ENCODE results near the gene CD300A. TPM values are rescaled to one million over a fixed set of nuclear protein-coding genes. Genes with fewer than 3 reads are reported as not detected.

The CD300A gene
- total RNA-seq = 10 to 100 TPM in 2 of 5 experiments, 1 to 10 TPM in 3; 5.0 to 52.4 (median 6.8) TPM
- polyA plus RNA-seq = 1 to 10 TPM; 5.8 to 9.5 TPM
- total RNA-seq = 12.0 reads per million, percentile 39 among the genes with 10 or more reads in this experiment

DNA sequence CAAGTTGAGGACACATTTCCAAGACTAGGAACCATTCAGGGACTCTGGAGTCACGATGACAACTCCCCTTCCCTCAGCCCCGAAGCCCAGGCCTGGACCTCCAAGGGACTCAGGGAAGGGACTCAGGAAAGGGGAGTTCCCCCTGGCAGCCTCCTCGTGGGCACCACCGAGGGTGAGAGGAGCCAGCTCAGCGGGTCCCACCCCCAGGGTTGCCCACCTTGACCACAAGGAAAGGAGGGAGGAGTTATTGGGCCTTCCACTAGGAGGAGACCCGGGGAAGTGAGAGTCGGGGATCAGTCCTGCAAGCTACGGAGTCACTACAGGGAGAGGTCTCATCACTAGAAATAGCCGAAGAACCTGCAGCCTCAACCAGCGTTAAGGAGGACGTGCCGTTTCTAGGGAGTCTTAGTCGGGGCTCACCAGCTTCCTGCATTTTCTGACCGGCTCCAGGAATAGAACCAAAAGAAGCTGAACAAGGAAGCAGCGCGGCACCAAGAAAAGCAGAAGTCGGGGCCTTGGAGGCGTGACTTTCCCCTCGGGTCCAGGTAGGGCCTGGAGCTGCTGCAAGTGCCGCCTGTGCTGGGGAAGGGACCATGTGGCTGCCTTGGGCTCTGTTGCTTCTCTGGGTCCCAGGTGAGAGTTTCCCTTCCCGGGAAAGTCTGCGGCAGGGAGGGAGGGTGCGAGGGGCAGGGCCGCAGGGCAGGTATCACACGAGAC lies at the start of gene CD300A:
Gene CD300A (plus strand): TSS at position 524 of the 717 bp plus-strand sequence. CDS start 70 bp downstream, at position 594.
- H3K27me3 Mint-ChIP-seq = peaks cover 0 to 5% (median 0%) of the 10 kb centered on the region in 5 donors
- peaks cover 6 to 45% (median 27%) of the 10 kb centered on the region in 7 donors for H3K4me1 Mint-ChIP-seq
- H3K36me3 ChIP-seq (ENCODE audit: control insufficient read depth in 2 of 3, insufficient read depth in 3 of 3, low read length in 3 of 3) = no peaks in the 10 kb centered on the region
- CTCF ChIA-PET = no interaction called here
- H3K4me3 Mint-ChIP-seq = peak within 1 kb of the TSS in 2 of 10 donors; percentile 77 to 81
- intact Hi-C loops (cut with micrococcal nuclease) = loop anchor here in 1 of 2 donors (1.0 kb wide), 1 partner anchor 12 kb away; no protein-coding TSS in a partner anchor
- H3K4me3 ChIP-seq (ENCODE audit: low read length) = peak within 1 kb of the TSS; percentile 66
- peak; percentile 12 for ATAC-seq
- peak within 1 kb of the TSS in 6 of 9 donors; percentile 55 to 90 (median 75) for H3K27ac Mint-ChIP-seq
- peak in 2 of 9 donors; percentile 13 to 38 for DNase-seq
- H3K9me3 ChIP-seq (ENCODE audit: control insufficient read depth in 2 of 3, low read length in 3 of 3) = no peaks in the 10 kb centered on the region
- H3K27ac ChIP-seq (ENCODE audit: low read depth, low read length) = peak within 1 kb of the TSS; percentile 54
- H3K4me1 ChIP-seq (ENCODE audit: control insufficient read depth in 2 of 2, insufficient read depth in 2 of 2, low read length in 2 of 2) = peaks cover 48 to 67% of the 10 kb centered on the region in 2 donors
- POLR2A ChIA-PET = interaction anchor here (1.0 to 1.4 kb wide), 2 partner anchors 9 to 10 kb away, joined by 3 to 4 read pairs; no protein-coding TSS in a partner anchor
- H3K27me3 ChIP-seq (ENCODE audit: control insufficient read depth in 2 of 2, insufficient read depth in 2 of 2, low read length in 2 of 2) = no peaks in the 10 kb centered on the region
- peaks cover 0 to 20% (median 0%) of the 10 kb centered on the region in 5 donors for H3K36me3 Mint-ChIP-seq
- H3K9me3 Mint-ChIP-seq = no peaks in the 10 kb centered on the region

DNA sequence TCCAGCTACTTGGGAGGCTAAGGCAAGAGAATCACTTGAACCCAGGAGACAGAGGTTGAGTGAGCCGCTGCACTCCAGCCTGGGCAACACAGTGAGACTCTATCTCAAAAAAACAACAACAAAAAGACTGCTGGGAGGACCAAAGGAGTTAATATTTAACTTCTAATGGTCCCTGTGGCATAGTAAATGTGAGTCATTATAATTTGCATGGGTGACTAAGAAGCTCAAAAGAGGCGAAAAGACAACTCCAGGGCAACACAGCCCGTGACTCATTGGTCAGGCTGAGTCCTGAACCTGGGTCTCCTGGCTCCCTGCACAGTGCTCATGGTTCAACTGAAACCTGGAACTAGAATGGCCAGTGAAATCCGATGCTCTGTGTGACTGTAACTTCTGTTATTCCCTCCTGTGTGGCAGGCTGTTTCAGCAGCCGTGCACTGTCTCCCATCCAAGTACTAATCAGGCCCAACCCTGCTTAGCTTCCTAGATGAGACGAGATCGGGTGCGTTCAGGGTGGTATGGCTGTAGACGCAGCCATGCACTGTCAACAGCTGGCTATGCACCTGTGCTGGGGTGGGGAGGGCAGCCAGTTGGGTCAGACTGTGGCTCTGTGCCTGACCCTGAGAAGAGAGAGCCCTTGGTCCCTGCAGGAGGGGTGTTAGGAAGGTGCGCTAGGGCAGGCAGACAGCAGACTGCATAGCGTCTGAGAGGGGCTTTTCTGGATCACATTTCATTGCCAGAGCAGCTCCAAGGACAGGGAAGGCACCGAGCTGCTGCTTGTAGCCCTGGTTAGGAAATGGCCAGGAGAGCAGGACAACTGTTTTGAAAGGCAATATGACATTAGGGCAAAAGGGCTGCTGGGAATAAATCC lies 49.0 kb upstream of the CD300A start:
- Mint-ChIP-seq H3K36me3 (no peaks in the 10 kb centered on the region), H3K27ac (no peak overlapping the region), H3K4me1 (no peaks in the 10 kb centered on the region), H3K4me3 (no peak overlapping the region), H3K9me3 (no peaks in the 10 kb centered on the region), H3K27me3 (peaks cover 0 to 7% (median 4%) of the 10 kb centered on the region in 5 donors)
- H3K36me3 ChIP-seq (ENCODE audit: control insufficient read depth in 2 of 3, insufficient read depth in 3 of 3, low read length in 3 of 3) = no peaks in the 10 kb centered on the region
- no peak overlapping the region for H3K4me3 ChIP-seq (ENCODE audit: low read length)
- POLR2A ChIA-PET = no interaction called here
- no peaks in the 10 kb centered on the region for H3K9me3 ChIP-seq (ENCODE audit: control insufficient read depth in 2 of 3, low read length in 3 of 3)
- peak; percentile 47 for ATAC-seq
- intact Hi-C loops (cut with micrococcal nuclease) = no loop called here
- CTCF ChIA-PET = no interaction called here
- H3K27me3 ChIP-seq (ENCODE audit: control insufficient read depth in 2 of 2, insufficient read depth in 2 of 2, low read length in 2 of 2) = no peaks in the 10 kb centered on the region
- H3K4me1 ChIP-seq (ENCODE audit: control insufficient read depth in 2 of 2, insufficient read depth in 2 of 2, low read length in 2 of 2) = no peaks in the 10 kb centered on the region
- DNase-seq = no peak
- no peak overlapping the region for H3K27ac ChIP-seq (ENCODE audit: low read depth, low read length)

GRCh38 chr17:74419928-74420411 lies 46.5 kb upstream of the CD300A start:
- Histone ChIP-seq H3K4me1 (ENCODE audit: control insufficient read depth in 2 of 2, insufficient read depth in 2 of 2, low read length in 2 of 2) (no peaks in the 10 kb centered on the region), H3K27me3 (ENCODE audit: control insufficient read depth in 2 of 2, insufficient read depth in 2 of 2, low read length in 2 of 2) (no peaks in the 10 kb centered on the region), H3K27ac (ENCODE audit: low read depth, low read length) (no peak overlapping the region), H3K9me3 (ENCODE audit: control insufficient read depth in 2 of 3, low read length in 3 of 3) (no peaks in the 10 kb centered on the region), H3K4me3 (ENCODE audit: low read length) (no peak overlapping the region), H3K36me3 (ENCODE audit: control insufficient read depth in 2 of 3, insufficient read depth in 3 of 3, low read length in 3 of 3) (no peaks in the 10 kb centered on the region)
- intact Hi-C loops (cut with micrococcal nuclease) = no loop called here
- no peak for DNase-seq
- Mint-ChIP-seq H3K27me3 (peaks cover 0 to 16% (median 8%) of the 10 kb centered on the region in 5 donors), H3K36me3 (no peaks in the 10 kb centered on the region), H3K4me1 (no peaks in the 10 kb centered on the region), H3K27ac (no peak overlapping the region), H3K9me3 (no peaks in the 10 kb centered on the region), H3K4me3 (no peak overlapping the region)
- ChIA-PET CTCF (no interaction called here), POLR2A (no interaction called here)
- no peak for ATAC-seq

DNA sequence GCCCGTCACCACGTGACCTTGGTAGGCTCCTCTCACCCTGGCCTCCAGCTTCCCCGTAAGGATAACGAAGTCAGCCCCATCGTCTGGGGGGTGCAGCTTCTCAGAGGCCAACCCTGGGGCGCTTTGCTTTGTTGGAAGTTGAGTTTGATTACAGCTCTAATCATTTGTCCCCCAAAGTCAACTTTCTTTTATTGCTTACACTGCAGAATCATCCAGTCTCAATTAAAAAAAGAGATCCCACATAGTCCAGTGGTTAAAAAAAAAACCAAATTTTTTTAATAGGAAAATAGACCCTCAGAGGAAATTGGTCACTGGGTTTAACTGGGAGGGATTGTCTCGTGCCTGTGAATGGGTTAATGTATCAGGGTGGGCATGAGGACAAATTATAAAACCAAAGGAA lies 42.3 kb upstream of the CD300A start:
- Histone ChIP-seq H3K4me3 (ENCODE audit: low read length) (no peak overlapping the region), H3K4me1 (ENCODE audit: control insufficient read depth in 2 of 2, insufficient read depth in 2 of 2, low read length in 2 of 2) (no peaks in the 10 kb centered on the region), H3K27ac (ENCODE audit: low read depth, low read length) (no peak overlapping the region), H3K36me3 (ENCODE audit: control insufficient read depth in 2 of 3, insufficient read depth in 3 of 3, low read length in 3 of 3) (no peaks in the 10 kb centered on the region), H3K27me3 (ENCODE audit: control insufficient read depth in 2 of 2, insufficient read depth in 2 of 2, low read length in 2 of 2) (no peaks in the 10 kb centered on the region), H3K9me3 (ENCODE audit: control insufficient read depth in 2 of 3, low read length in 3 of 3) (no peaks in the 10 kb centered on the region)
- ChIA-PET POLR2A (no interaction called here), CTCF (no interaction called here)
- Mint-ChIP-seq H3K9me3 (no peaks in the 10 kb centered on the region), H3K4me1 (no peaks in the 10 kb centered on the region), H3K4me3 (no peak overlapping the region), H3K27ac (no peak overlapping the region), H3K36me3 (no peaks in the 10 kb centered on the region), H3K27me3 (peaks cover 4 to 42% (median 19%) of the 10 kb centered on the region in 5 donors)
- DNase-seq (no peak), ATAC-seq (no peak)
- intact Hi-C loops (cut with micrococcal nuclease) = no loop called here

GRCh38 chr17:74424657-74425056 lies 41.8 kb upstream of the CD300A start:
- Mint-ChIP-seq H3K4me3 (no peak overlapping the region), H3K27ac (no peak overlapping the region), H3K9me3 (no peaks in the 10 kb centered on the region), H3K4me1 (no peaks in the 10 kb centered on the region), H3K27me3 (peaks cover 7 to 46% (median 24%) of the 10 kb centered on the region in 5 donors), H3K36me3 (no peaks in the 10 kb centered on the region)
- intact Hi-C loops (cut with micrococcal nuclease) = no loop called here
- no peak overlapping the region for H3K4me3 ChIP-seq (ENCODE audit: low read length)
- H3K36me3 ChIP-seq (ENCODE audit: control insufficient read depth in 2 of 3, insufficient read depth in 3 of 3, low read length in 3 of 3) = no peaks in the 10 kb centered on the region
- no peaks in the 10 kb centered on the region for H3K4me1 ChIP-seq (ENCODE audit: control insufficient read depth in 2 of 2, insufficient read depth in 2 of 2, low read length in 2 of 2)
- no peaks in the 10 kb centered on the region for H3K9me3 ChIP-seq (ENCODE audit: control insufficient read depth in 2 of 3, low read length in 3 of 3)
- H3K27ac ChIP-seq (ENCODE audit: low read depth, low read length) = no peak overlapping the region
- peaks cover 0 to 1% of the 10 kb centered on the region in 2 donors for H3K27me3 ChIP-seq (ENCODE audit: control insufficient read depth in 2 of 2, insufficient read depth in 2 of 2, low read length in 2 of 2)
- ChIA-PET POLR2A (no interaction called here), CTCF (no interaction called here)
- ATAC-seq = no peak
- DNase-seq = no peak

DNA sequence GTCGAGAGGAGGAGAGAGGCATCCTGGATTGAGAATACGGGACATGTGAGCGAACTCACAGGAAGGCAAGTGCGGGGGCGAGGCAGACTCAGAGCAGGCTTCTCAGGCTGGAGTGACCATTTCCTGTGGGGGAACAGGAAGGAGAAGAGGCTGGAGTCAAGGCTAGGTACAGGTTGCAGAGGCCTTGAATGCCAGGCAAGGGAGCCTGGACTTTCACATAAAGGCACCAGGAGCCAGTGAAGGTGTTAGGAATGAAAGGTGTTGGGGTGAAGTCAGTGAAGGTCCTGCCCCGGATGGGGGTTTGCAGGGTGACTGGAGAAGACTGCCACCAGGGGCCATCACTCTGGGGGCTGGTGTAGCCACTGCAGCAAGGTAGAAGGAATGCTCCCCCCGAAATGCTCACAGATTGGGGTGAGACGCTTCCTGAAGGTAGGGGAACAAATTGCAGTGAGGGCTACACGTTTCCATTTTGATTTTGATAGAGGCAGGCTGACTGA lies 39.8 kb upstream of the CD300A start:
- H3K27ac Mint-ChIP-seq = peak overlapping the region in 1 of 9 donors; percentile 1
- Histone ChIP-seq H3K4me3 (ENCODE audit: low read length) (no peak overlapping the region), H3K36me3 (ENCODE audit: control insufficient read depth in 2 of 3, insufficient read depth in 3 of 3, low read length in 3 of 3) (no peaks in the 10 kb centered on the region), H3K4me1 (ENCODE audit: control insufficient read depth in 2 of 2, insufficient read depth in 2 of 2, low read length in 2 of 2) (peaks cover 0 to 6% of the 10 kb centered on the region in 2 donors), H3K27ac (ENCODE audit: low read depth, low read length) (no peak overlapping the region), H3K27me3 (ENCODE audit: control insufficient read depth in 2 of 2, insufficient read depth in 2 of 2, low read length in 2 of 2) (peaks cover 0 to 13% of the 10 kb centered on the region in 2 donors), H3K9me3 (ENCODE audit: control insufficient read depth in 2 of 3, low read length in 3 of 3) (no peaks in the 10 kb centered on the region)
- no peak for DNase-seq
- peaks cover 15 to 61% (median 33%) of the 10 kb centered on the region in 5 donors for H3K27me3 Mint-ChIP-seq
- no peaks in the 10 kb centered on the region for H3K9me3 Mint-ChIP-seq
- H3K4me1 Mint-ChIP-seq = peaks cover 0 to 13% (median 5%) of the 10 kb centered on the region in 7 donors
- ChIA-PET POLR2A (no interaction called here), CTCF (no interaction called here)
- no peak for ATAC-seq
- intact Hi-C loops (cut with micrococcal nuclease) = no loop called here
- H3K4me3 Mint-ChIP-seq = no peak overlapping the region
- H3K36me3 Mint-ChIP-seq = no peaks in the 10 kb centered on the region

Data from naive thymus-derived CD4-positive, alpha-beta T cell (primary cell).